Caco-2 (cell line): Measurements from ENCODE around the gene TFEB. TPM values are rescaled to one million over a fixed set of nuclear protein-coding genes. Genes with fewer than 3 reads are reported as not detected.

Experiments
- BruUV-seq: library from RNA; stranded (reverse); fragments of 400-500 nt; replicated peaks from 2 replicates; lab custom pipeline; 2021; lab: Mats Ljungman, UMichigan
- CTCF ChIA-PET: fragments of 300-600 bp; sonication (Branson Sonifier 250); formaldehyde crosslinking; loops from one replicate; lab custom pipeline; 2022; ENCODE audit warnings: antibody characterized with exemption; lab: Charles Lee
- POLR2A ChIA-PET: fragments of 300-600 bp; sonication (Branson Sonifier 250); formaldehyde crosslinking; loops from one replicate; lab custom pipeline; 2022; ENCODE audit warnings: antibody characterized with exemption; lab: Charles Lee
- DNase-seq, 2 experiments: peaks; one replicate each; pipeline versions ENCODE4 v3.0.0 to v3.0.0-alpha.2; 2020 to 2022
- H3K27me3 ChIP-seq: replicated peaks from 2 replicates; pipeline ENCODE4 v1.6.0; 2011; ENCODE audit warnings: low read length; ENCODE audit not compliant: control insufficient read depth, insufficient read depth
- H3K36me3 ChIP-seq: 2 replicates; pipeline ENCODE4 v1.5.1; 2011; ENCODE audit warnings: low read length; ENCODE audit not compliant: control insufficient read depth, insufficient read depth
- H3K4me1 ChIP-seq: fragments of 250-450 bp; sonication (Bioruptor Pico); 2 replicates; pipeline ENCODE4 v1.5.1; 2020; ENCODE audit warnings: mild to moderate bottlenecking
- H3K4me3 ChIP-seq: 2 replicates; pipeline ENCODE4 v1.5.1; 2011; ENCODE audit warnings: low read depth, mild to moderate bottlenecking, control low read depth, low read length
- H3K9me3 ChIP-seq: fragments of 250-450 bp; sonication (Bioruptor Pico); 2 replicates; pipeline ENCODE4 v1.5.1; 2020; ENCODE audit warnings: mild to moderate bottlenecking, moderate library complexity
- H3K27ac Mint-ChIP-seq: one replicate; pipeline ENCODE4 v1.8.0; 2022; ENCODE audit warnings: mixed read lengths; ENCODE audit not compliant: unreplicated experiment
- H3K27me3 Mint-ChIP-seq: one replicate; pipeline ENCODE4 v1.8.0; 2022; ENCODE audit warnings: mixed read lengths; ENCODE audit not compliant: insufficient read depth, unreplicated experiment
- H3K36me3 Mint-ChIP-seq: one replicate; pipeline ENCODE4 v1.8.0; 2022; ENCODE audit warnings: mild to moderate bottlenecking, mixed read lengths; ENCODE audit not compliant: insufficient read depth, unreplicated experiment
- H3K4me1 Mint-ChIP-seq: one replicate; pipeline ENCODE4 v1.8.0; 2022; ENCODE audit warnings: low read depth, mixed read lengths; ENCODE audit not compliant: unreplicated experiment
- H3K4me3 Mint-ChIP-seq: one replicate; pipeline ENCODE4 v1.8.0; 2022; ENCODE audit warnings: mild to moderate bottlenecking, moderate library complexity, mixed read lengths; ENCODE audit not compliant: unreplicated experiment
- H3K9me3 Mint-ChIP-seq: one replicate; pipeline ENCODE4 v1.8.0; 2022; ENCODE audit warnings: mixed read lengths; ENCODE audit not compliant: unreplicated experiment
- CTCF ChIP-seq, 2 experiments: fragments of 200-600 bp in 1 of 2; IDR thresholded peaks; 1 replicate in 1 of 2; 2 replicates in 1 of 2; pipeline versions ENCODE4 v1.5.1 to v1.8.0; 2011 to 2022; ENCODE audit warnings: antibody characterized with exemption in 1 of 2, control low read depth in 1 of 2, inconsistent platforms in 1 of 2, low read depth in 1 of 2, low read length in 1 of 2, mild to moderate bottlenecking in 1 of 2, moderate library complexity in 1 of 2; ENCODE audit not compliant: insufficient read depth in 1 of 2, severe bottlenecking in 1 of 2, unreplicated experiment in 1 of 2
- intact Hi-C: fragments of 100-400 bp; cut with micrococcal nuclease; formaldehyde crosslinking; loops from one replicate; pipeline ENCODE4 v1.10.0; 2022; ENCODE audit not compliant: unreplicated experiment
- total RNA-seq: library from RNA; stranded (reverse); gene quantifications from 2 replicates; pipeline ENCODE4 v1.2.3, GENCODE V29; 2022

The TFEB gene
- total RNA-seq, 1 experiment from 2014 or later, result 3.8 TPM

- TF ChIP-seq CTCF (IDR thresholded peaks at IDR 0.05; ENCODE audit: insufficient read depth in 1 of 2, low read depth in 1 of 2, low read length in 1 of 2, severe bottlenecking in 1 of 2, unreplicated experiment in 1 of 2), result no peak
- BruUV-seq, result no TSS peak
- intact Hi-C loops, result no loop called here
- Mint-ChIP-seq H3K4me1 (peaks cover 26% of the 10 kb centered on the region), H3K4me3 (no peak overlapping the region), H3K9me3 (no peaks in the 10 kb centered on the region), H3K36me3 (no peaks in the 10 kb centered on the region), H3K27ac (no peak overlapping the region), H3K27me3 (no peaks in the 10 kb centered on the region)
- POLR2A ChIA-PET, result no interaction called here
- Histone ChIP-seq H3K4me3 (no peak overlapping the region), H3K4me1 (peaks cover 14% of the 10 kb centered on the region), H3K27me3 (no peaks in the 10 kb centered on the region), H3K36me3 (no peaks in the 10 kb centered on the region), H3K9me3 (no peaks in the 10 kb centered on the region)
- no peak for DNase-seq
- CTCF ChIA-PET, result no interaction called here
Measured at GRCh38 chr6:41756354-41756753, 20.9 kb upstream of the TFEB start.

GRCh38 chr6:41755895-41756294 lies 20.5 kb upstream of the TFEB start:
- H3K4me3 ChIP-seq, result no peak overlapping the region
- H3K4me3 Mint-ChIP-seq, result no peak overlapping the region
- no peaks in the 10 kb centered on the region for H3K27me3 Mint-ChIP-seq
- H3K4me1 ChIP-seq, result peaks cover 14% of the 10 kb centered on the region
- ChIA-PET POLR2A (no interaction called here), CTCF (no interaction called here)
- H3K36me3 Mint-ChIP-seq, result no peaks in the 10 kb centered on the region
- no peak overlapping the region for H3K27ac Mint-ChIP-seq
- H3K27me3 ChIP-seq, result no peaks in the 10 kb centered on the region
- peaks cover 26% of the 10 kb centered on the region for H3K4me1 Mint-ChIP-seq
- no peaks in the 10 kb centered on the region for H3K36me3 ChIP-seq
- intact Hi-C loops, result no loop called here
- H3K9me3 Mint-ChIP-seq, result no peaks in the 10 kb centered on the region
- BruUV-seq, result no TSS peak
- DNase-seq, result no peak
- TF ChIP-seq CTCF (IDR thresholded peaks at IDR 0.05; ENCODE audit: insufficient read depth in 1 of 2, low read depth in 1 of 2, low read length in 1 of 2, severe bottlenecking in 1 of 2, unreplicated experiment in 1 of 2), result no peak
- H3K9me3 ChIP-seq, result no peaks in the 10 kb centered on the region

GRCh38 chr6:41750374-41750773 lies 15.0 kb upstream of the TFEB start:
- Mint-ChIP-seq H3K9me3 (no peaks in the 10 kb centered on the region), H3K27me3 (no peaks in the 10 kb centered on the region), H3K36me3 (no peaks in the 10 kb centered on the region), H3K4me1 (peaks cover 19% of the 10 kb centered on the region), H3K27ac (no peak overlapping the region), H3K4me3 (no peak overlapping the region)
- no peaks in the 10 kb centered on the region for H3K9me3 ChIP-seq
- no peak overlapping the region for H3K4me3 ChIP-seq
- no peak for TF ChIP-seq CTCF (IDR thresholded peaks at IDR 0.05; ENCODE audit: insufficient read depth in 1 of 2, low read depth in 1 of 2, low read length in 1 of 2, severe bottlenecking in 1 of 2, unreplicated experiment in 1 of 2)
- no peak for DNase-seq
- intact Hi-C loops, result no loop called here
- H3K27me3 ChIP-seq, result no peaks in the 10 kb centered on the region
- no peaks in the 10 kb centered on the region for H3K36me3 ChIP-seq
- ChIA-PET POLR2A (no interaction called here), CTCF (no interaction called here)
- BruUV-seq, result no TSS peak
- peaks cover 13% of the 10 kb centered on the region for H3K4me1 ChIP-seq
